T-cell (primary cell): ENCODE results near the gene INPP4B. TPM values are rescaled to one million over a fixed set of nuclear protein-coding genes. Genes with fewer than 3 reads are reported as not detected.

Experiments
- ATAC-seq, 4 experiments: fragments of 200-7000 bp in 3 of 4; fragments of 150-1000 bp in 1 of 4; cut with Tn5 transposase; replicated peaks in 1 of 4; 1 replicate in 3 of 4; 2 replicates in 1 of 4; pipeline ENCODE4 v1.10.0; 2021; ENCODE audit warnings: moderate library complexity in 3 of 4, mild to moderate bottlenecking in 2 of 4, moderate number of reproducible peaks in 1 of 4
- CTCF ChIA-PET, 2 donors: fragments of 300-600 bp; sonication (Branson Sonifier 250); formaldehyde crosslinking; loops; one replicate each; lab custom pipeline; 2022; ENCODE audit warnings: antibody characterized with exemption in 2 of 2; lab: Charles Lee
- POLR2A ChIA-PET, 2 donors: fragments of 300-600 bp; sonication (Branson Sonifier 250); formaldehyde crosslinking; loops; one replicate each; lab custom pipeline; 2022; ENCODE audit warnings: antibody characterized with exemption in 2 of 2; lab: Charles Lee
- DNase-seq, 35 experiments: peaks; one replicate each; pipeline versions ENCODE4 v3.0.0 to v3.0.0-alpha.2; 2013 to 2023
- H3K27ac ChIP-seq: one replicate; pipeline ENCODE4 v1.5.1; 2013; ENCODE audit warnings: low read length
- H3K27me3 ChIP-seq, 2 experiments: replicated peaks in 1 of 2; 1 replicate in 1 of 2; 2 replicates in 1 of 2; pipeline versions ENCODE4 v1.6.1 to v1.7.0; 2013; ENCODE audit warnings: low read length in 1 of 2, mixed read lengths in 1 of 2; ENCODE audit not compliant: control insufficient read depth in 2 of 2, insufficient read depth in 2 of 2; ENCODE audit errors: extremely low read depth in 1 of 2
- H3K36me3 ChIP-seq, 2 donors: 1 replicate in 1 of 2; 2 replicates in 1 of 2; pipeline versions ENCODE4 v1.6.1 to v1.7.0; 2013; ENCODE audit warnings: low read length in 1 of 2; ENCODE audit not compliant: control insufficient read depth in 2 of 2, insufficient read depth in 1 of 2; ENCODE audit errors: extremely low read depth in 1 of 2
- H3K4me1 ChIP-seq, 2 experiments: 1 replicate in 1 of 2; 2 replicates in 1 of 2; pipeline versions ENCODE4 v1.6.1 to v1.7.0; 2013; ENCODE audit warnings: low read length in 2 of 2, mixed read lengths in 1 of 2; ENCODE audit not compliant: insufficient read depth in 2 of 2, control insufficient read depth in 1 of 2; ENCODE audit errors: extremely low read depth in 1 of 2
- H3K4me3 ChIP-seq, 2 donors: 1 replicate in 1 of 2; 2 replicates in 1 of 2; pipeline versions ENCODE4 v1.5.1 to v1.7.0; 2013; ENCODE audit warnings: mild to moderate bottlenecking in 2 of 2, low read length in 1 of 2, moderate library complexity in 1 of 2; ENCODE audit not compliant: control insufficient read depth in 1 of 2; ENCODE audit errors: extremely low read depth in 1 of 2
- H3K9me3 ChIP-seq: 2 replicates; pipeline ENCODE4 v1.7.0; 2013
- H3K27ac Mint-ChIP-seq, 2 donors: one replicate each; pipeline ENCODE4 v1.8.0; 2020 to 2021; ENCODE audit warnings: mild to moderate bottlenecking in 2 of 2, mixed read lengths in 2 of 2
- H3K27me3 Mint-ChIP-seq, 2 donors: one replicate each; pipeline ENCODE4 v1.8.0; 2021 to 2022; ENCODE audit warnings: mixed read lengths in 2 of 2
- H3K36me3 Mint-ChIP-seq: one replicate; pipeline ENCODE4 v1.8.0; 2021; ENCODE audit warnings: mixed read lengths
- H3K4me1 Mint-ChIP-seq, 3 donors: one replicate each; pipeline ENCODE4 v1.8.0; 2020 to 2022; ENCODE audit warnings: mixed read lengths in 3 of 3, mild to moderate bottlenecking in 1 of 3
- H3K4me3 Mint-ChIP-seq, 3 donors: one replicate each; pipeline ENCODE4 v1.8.0; 2020 to 2022; ENCODE audit warnings: mild to moderate bottlenecking in 3 of 3, mixed read lengths in 3 of 3, moderate library complexity in 3 of 3
- H3K9me3 Mint-ChIP-seq, 3 donors: one replicate each; pipeline ENCODE4 v1.8.0; 2020 to 2022; ENCODE audit warnings: mixed read lengths in 3 of 3
- WGBS: methylation state at CpG from one replicate; pipeline ENCODE4 v1.1.5; 2013; ENCODE audit warnings: missing lambda C conversion rate; ENCODE audit not compliant: insufficient coverage; 5-methylcytosine and 5-hydroxymethylcytosine counted together
- total RNA-seq, 35 experiments: library from RNA in 6 of 35; stranded (reverse) in 6 of 35; fragments of 120-200 nt in 1 of 35; gene quantifications; one replicate each; pipeline versions ENCODE4 v1.2.1 to v1.2.4 and lab custom pipeline; 2013 to 2026

Gene INPP4B
- total RNA-seq, 5 donors from 2014 or later (not counting 1 experiment from before 2014, with no cell fraction given), result 47.4 to 99.7 (median 71.3) TPM

- ChIA-PET CTCF (interaction anchor here in 1 of 2 donors (0.9 kb wide), 1 partner anchor 18 kb away, joined by 4 read pairs; no protein-coding TSS in a partner anchor), POLR2A (interaction anchor here (0.6 kb wide), 2 partner anchors 28 to 94 kb away, joined by 3 read pairs; no protein-coding TSS in a partner anchor)
- Histone ChIP-seq H3K36me3 (no peaks in the 10 kb centered on the region), H3K9me3 (no peaks in the 10 kb centered on the region), H3K27me3 (no peaks in the 10 kb centered on the region), H3K4me3 (no peak overlapping the region), H3K27ac (no peak overlapping the region), H3K4me1 (peaks cover 0 to 4% of the 10 kb centered on the region in 2 experiments)
- H3K4me1 Mint-ChIP-seq, result peaks cover 16 to 30% (median 23%) of the 10 kb centered on the region in 3 donors
- no peaks in the 10 kb centered on the region for H3K27me3 Mint-ChIP-seq
- H3K9me3 Mint-ChIP-seq, result no peaks in the 10 kb centered on the region
- peaks cover 2% of the 10 kb centered on the region for H3K36me3 Mint-ChIP-seq
- ATAC-seq (no peak), DNase-seq (no peak)
- no peak overlapping the region for H3K27ac Mint-ChIP-seq
- WGBS, result no CpG with 5 or more reads among the region's 2 CpGs
- no peak overlapping the region for H3K4me3 Mint-ChIP-seq
Observed at GRCh38 chr4:142540483-142540804, 305.7 kb downstream of the INPP4B start.

- H3K27me3 ChIP-seq, result no peaks in the 10 kb centered on the region
- no peaks in the 10 kb centered on the region for H3K27me3 Mint-ChIP-seq
- ATAC-seq (no peak), DNase-seq (no peak)
- POLR2A ChIA-PET, result interaction anchor here (0.6 to 0.7 kb wide), 4 partner anchors 23 to 95 kb away, joined by 3 to 4 read pairs (median 3); no protein-coding TSS in a partner anchor
- no CpG with 5 or more reads among the region's 3 CpGs for WGBS
- H3K9me3 ChIP-seq, result no peaks in the 10 kb centered on the region
- no peak overlapping the region for H3K4me3 ChIP-seq
- peaks cover 2% of the 10 kb centered on the region for H3K36me3 Mint-ChIP-seq
- CTCF ChIA-PET, result no interaction called here
- H3K9me3 Mint-ChIP-seq, result no peaks in the 10 kb centered on the region
- H3K27ac Mint-ChIP-seq, result no peak overlapping the region
- H3K4me1 ChIP-seq, result peaks cover 0 to 4% of the 10 kb centered on the region in 2 experiments
- H3K27ac ChIP-seq, result no peak overlapping the region
- no peaks in the 10 kb centered on the region for H3K36me3 ChIP-seq
- H3K4me3 Mint-ChIP-seq, result no peak overlapping the region
- H3K4me1 Mint-ChIP-seq, result peaks cover 16 to 35% (median 23%) of the 10 kb centered on the region in 3 donors
Observed at GRCh38 chr4:142539796-142540482, 306.2 kb downstream of the INPP4B start.

GRCh38 chr4:142535009-142535408 is 311.1 kb downstream of the INPP4B start:
- no peak overlapping the region for H3K27ac ChIP-seq
- Mint-ChIP-seq H3K36me3 (peaks cover 7% of the 10 kb centered on the region), H3K9me3 (no peaks in the 10 kb centered on the region), H3K27me3 (no peaks in the 10 kb centered on the region), H3K4me3 (no peak overlapping the region), H3K4me1 (peaks cover 5 to 23% (median 9%) of the 10 kb centered on the region in 3 donors), H3K27ac (no peak overlapping the region)
- no peak for ATAC-seq
- WGBS, result no CpG with 5 or more reads among the region's 1 CpG
- no peaks in the 10 kb centered on the region for H3K9me3 ChIP-seq
- H3K4me1 ChIP-seq, result peaks cover 0 to 2% of the 10 kb centered on the region in 2 experiments
- no peaks in the 10 kb centered on the region for H3K36me3 ChIP-seq
- CTCF ChIA-PET, result no interaction called here
- DNase-seq, result no peak
- POLR2A ChIA-PET, result no interaction called here
- no peak overlapping the region for H3K4me3 ChIP-seq
- H3K27me3 ChIP-seq, result no peaks in the 10 kb centered on the region

- H3K9me3 Mint-ChIP-seq, result peaks cover 0 to 2% (median 0%) of the 10 kb centered on the region in 3 donors
- ChIA-PET CTCF (interaction anchor here (0.6 kb wide), 2 partner anchors 35 to 51 kb away, joined by 4 read pairs; no protein-coding TSS in a partner anchor), POLR2A (interaction anchor here in 1 of 2 donors (0.6 kb wide), 1 partner anchor 35 kb away, joined by 3 read pairs; no protein-coding TSS in a partner anchor)
- peaks cover 5% of the 10 kb centered on the region for H3K36me3 Mint-ChIP-seq
- no peak overlapping the region for H3K4me3 ChIP-seq
- H3K36me3 ChIP-seq, result no peaks in the 10 kb centered on the region
- H3K4me1 Mint-ChIP-seq, result peaks cover 0 to 14% (median 0%) of the 10 kb centered on the region in 3 donors
- H3K4me3 Mint-ChIP-seq, result no peak overlapping the region
- 100% methylated on average over 4 of the region's 5 CpGs for WGBS
- no peak for DNase-seq
- no peak overlapping the region for H3K27ac ChIP-seq
- no peaks in the 10 kb centered on the region for H3K27me3 Mint-ChIP-seq
- no peaks in the 10 kb centered on the region for H3K4me1 ChIP-seq
- no peak for ATAC-seq
- no peaks in the 10 kb centered on the region for H3K9me3 ChIP-seq
- H3K27me3 ChIP-seq, result no peaks in the 10 kb centered on the region
- no peak overlapping the region for H3K27ac Mint-ChIP-seq
Observed at GRCh38 chr4:142532054-142532453, 314.0 kb downstream of the INPP4B start.

GRCh38 chr4:142530728-142531127 is 315.4 kb downstream of the INPP4B start:
- Histone ChIP-seq H3K36me3 (no peaks in the 10 kb centered on the region), H3K9me3 (no peaks in the 10 kb centered on the region), H3K4me1 (no peaks in the 10 kb centered on the region), H3K27ac (no peak overlapping the region), H3K27me3 (no peaks in the 10 kb centered on the region), H3K4me3 (no peak overlapping the region)
- POLR2A ChIA-PET, result interaction anchor here in 1 of 2 donors (0.5 to 0.7 kb wide), 2 partner anchors 144 to 164 kb away, joined by 3 to 6 read pairs; no protein-coding TSS in a partner anchor
- Mint-ChIP-seq H3K36me3 (peaks cover 5% of the 10 kb centered on the region), H3K27ac (no peak overlapping the region), H3K4me3 (no peak overlapping the region), H3K27me3 (no peaks in the 10 kb centered on the region), H3K4me1 (peaks cover 0 to 16% (median 0%) of the 10 kb centered on the region in 3 donors), H3K9me3 (peaks cover 0 to 2% (median 0%) of the 10 kb centered on the region in 3 donors)
- no peak for ATAC-seq
- 91% methylated on average over 1 of the region's 1 CpG for WGBS
- no peak for DNase-seq
- CTCF ChIA-PET, result no interaction called here

GRCh38 chr4:142528433-142528832 is 317.7 kb downstream of the INPP4B start:
- H3K9me3 Mint-ChIP-seq, result peaks cover 0 to 2% (median 0%) of the 10 kb centered on the region in 3 donors
- H3K27me3 Mint-ChIP-seq, result no peaks in the 10 kb centered on the region
- H3K9me3 ChIP-seq, result no peaks in the 10 kb centered on the region
- CTCF ChIA-PET, result no interaction called here
- no CpG with 5 or more reads among the region's 1 CpG for WGBS
- no peak overlapping the region for H3K27ac Mint-ChIP-seq
- DNase-seq, result no peak
- no peaks in the 10 kb centered on the region for H3K4me1 ChIP-seq
- no peak overlapping the region for H3K4me3 ChIP-seq
- H3K27me3 ChIP-seq, result no peaks in the 10 kb centered on the region
- POLR2A ChIA-PET, result interaction anchor here in 1 of 2 donors (0.5 kb wide), 1 partner anchor 1728 kb away, joined by 3 read pairs; no protein-coding TSS in a partner anchor
- peaks cover 5% of the 10 kb centered on the region for H3K36me3 Mint-ChIP-seq
- peaks cover 0 to 9% (median 0%) of the 10 kb centered on the region in 3 donors for H3K4me1 Mint-ChIP-seq
- no peaks in the 10 kb centered on the region for H3K36me3 ChIP-seq
- no peak overlapping the region for H3K27ac ChIP-seq
- H3K4me3 Mint-ChIP-seq, result no peak overlapping the region
- ATAC-seq, result no peak
